Mucosa of descending colon (tissue), 3 donors: ENCODE measurements around the gene DSG2. TPM values are rescaled to one million over a fixed set of nuclear protein-coding genes. Genes with fewer than 3 reads are reported as not detected.

Experiments
- ATAC-seq: fragments of 200-7000 bp; cut with Tn5 transposase; one replicate; pipeline ENCODE4 v1.9.1; 2020; ENCODE audit warnings: mild to moderate bottlenecking, moderate library complexity
- DNase-seq, 3 donors: peaks; one replicate each; pipeline ENCODE4 v3.0.0-alpha.2; 2020
- H3K36me3 ChIP-seq: fragments of 200-600 bp; one replicate; pipeline ENCODE4 v1.8.0; 2021; ENCODE audit warnings: low read depth, mild to moderate bottlenecking
- H3K4me1 ChIP-seq: fragments of 200-600 bp; one replicate; pipeline ENCODE4 v1.8.0; 2021; ENCODE audit warnings: low read depth, mild to moderate bottlenecking
- H3K4me3 ChIP-seq: fragments of 200-600 bp; one replicate; pipeline ENCODE4 v1.8.0; 2021; ENCODE audit warnings: mild to moderate bottlenecking
- H3K9me3 ChIP-seq: fragments of 200-600 bp; one replicate; pipeline ENCODE4 v1.8.0; 2021; ENCODE audit warnings: mild to moderate bottlenecking
- intact Hi-C, 2 donors: fragments of 100-400 bp; cut with DNase I in 1 of 2; cut with micrococcal nuclease in 1 of 2; formaldehyde crosslinking; loops; one replicate each; pipeline versions ENCODE4 v1.11.0 to v1.11.1; 2022; cut with DNase I, micrococcal nuclease
- total RNA-seq, 3 donors: library from RNA; stranded (reverse); fragmentation: NEBNext Ultra II Directional in 2 of 3; extraction: Animal tissue kit (Norgen Biotek cat#: 25700) in 2 of 3; gene quantifications; one replicate each; pipeline versions ENCODE4 v1.2.1 to v1.2.4, GENCODE V29; 2021 to 2023
- TF ChIP-seq, protein P1 (sequence below): fragments of 200-600 bp; IDR thresholded peaks from one replicate; pipeline ENCODE4 v1.8.0; 2022; ENCODE audit warnings: antibody characterized with exemption, mild to moderate bottlenecking
- donor health status: DM: no; HTN: no; CAD: no; lungs with moderate emphysema.
- donor health status: DM: no; HTN: no; CAD: no.
- donor health status: DM: no; HTN: yes; CAD: no.

Gene DSG2
- total RNA-seq, 3 donors from 2014 or later: 131 to 341 (median 305) TPM

DNA sequence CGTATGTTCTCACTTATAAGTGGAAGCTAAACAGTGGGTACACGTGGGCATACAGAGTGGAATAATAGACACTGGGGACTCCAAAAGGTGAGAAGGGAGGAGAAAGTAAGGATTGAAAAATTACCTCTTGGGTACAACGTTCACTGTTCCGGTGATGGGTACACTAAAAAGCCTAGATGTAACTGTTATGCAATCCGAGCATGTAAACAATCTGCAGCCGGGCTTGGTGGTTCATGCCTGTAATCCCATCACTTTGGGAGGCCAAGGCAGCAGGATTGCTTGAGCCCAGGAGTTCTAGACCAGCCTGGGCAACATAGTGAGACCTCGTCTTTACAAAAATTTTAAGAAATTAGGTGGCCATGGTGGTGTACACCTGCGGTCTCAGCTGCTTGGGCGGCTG is 60.6 kb downstream of the DSG2 start:
- H3K9me3 ChIP-seq: no peaks in the 10 kb centered on the region
- no peaks in the 10 kb centered on the region for H3K4me1 ChIP-seq
- TF ChIP-seq, protein P1, sequence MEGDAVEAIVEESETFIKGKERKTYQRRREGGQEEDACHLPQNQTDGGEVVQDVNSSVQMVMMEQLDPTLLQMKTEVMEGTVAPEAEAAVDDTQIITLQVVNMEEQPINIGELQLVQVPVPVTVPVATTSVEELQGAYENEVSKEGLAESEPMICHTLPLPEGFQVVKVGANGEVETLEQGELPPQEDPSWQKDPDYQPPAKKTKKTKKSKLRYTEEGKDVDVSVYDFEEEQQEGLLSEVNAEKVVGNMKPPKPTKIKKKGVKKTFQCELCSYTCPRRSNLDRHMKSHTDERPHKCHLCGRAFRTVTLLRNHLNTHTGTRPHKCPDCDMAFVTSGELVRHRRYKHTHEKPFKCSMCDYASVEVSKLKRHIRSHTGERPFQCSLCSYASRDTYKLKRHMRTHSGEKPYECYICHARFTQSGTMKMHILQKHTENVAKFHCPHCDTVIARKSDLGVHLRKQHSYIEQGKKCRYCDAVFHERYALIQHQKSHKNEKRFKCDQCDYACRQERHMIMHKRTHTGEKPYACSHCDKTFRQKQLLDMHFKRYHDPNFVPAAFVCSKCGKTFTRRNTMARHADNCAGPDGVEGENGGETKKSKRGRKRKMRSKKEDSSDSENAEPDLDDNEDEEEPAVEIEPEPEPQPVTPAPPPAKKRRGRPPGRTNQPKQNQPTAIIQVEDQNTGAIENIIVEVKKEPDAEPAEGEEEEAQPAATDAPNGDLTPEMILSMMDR: no peak
- intact Hi-C loops: loop anchor here (5.0 to 10.0 kb wide), 3 partner anchors 164 to 416 kb away; no protein-coding TSS in a partner anchor
- ATAC-seq (no peak), DNase-seq (no peak)
- no peak overlapping the region for H3K4me3 ChIP-seq
- no peaks in the 10 kb centered on the region for H3K36me3 ChIP-seq

GRCh38 chr18:31562726-31563125 is 64.7 kb downstream of the DSG2 start:
- intact Hi-C loops: no loop called here
- peaks cover 13% of the 10 kb centered on the region for H3K4me1 ChIP-seq
- no peaks in the 10 kb centered on the region for H3K36me3 ChIP-seq
- ATAC-seq (no peak), DNase-seq (no peak)
- H3K9me3 ChIP-seq: no peaks in the 10 kb centered on the region
- H3K4me3 ChIP-seq: no peak overlapping the region
- TF ChIP-seq, protein P1: no peak

DNA sequence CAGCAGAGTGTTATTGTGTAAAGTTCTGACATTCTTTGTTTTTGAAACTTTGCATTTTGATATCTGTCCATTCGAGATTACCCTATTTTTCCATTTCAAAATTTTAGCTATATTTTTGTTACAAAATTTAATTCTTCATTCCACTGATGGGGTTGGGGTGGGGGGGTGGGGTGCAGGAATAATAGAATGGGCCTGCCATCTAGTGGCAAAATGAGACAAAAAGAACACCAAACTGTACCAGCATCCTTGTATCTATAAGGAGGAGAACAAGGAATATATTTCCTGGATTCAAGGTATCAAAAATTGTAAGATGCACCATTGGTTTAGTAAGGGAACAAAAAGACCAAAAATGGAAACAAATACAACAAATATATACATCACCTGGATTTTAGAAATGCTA is 65.8 kb downstream of the DSG2 start:
- Histone ChIP-seq H3K9me3 (no peaks in the 10 kb centered on the region), H3K4me3 (no peak overlapping the region), H3K36me3 (no peaks in the 10 kb centered on the region), H3K4me1 (peaks cover 13% of the 10 kb centered on the region)
- no peak for ATAC-seq
- intact Hi-C loops: no loop called here
- DNase-seq: no peak
- TF ChIP-seq, protein P1: no peak

DNA sequence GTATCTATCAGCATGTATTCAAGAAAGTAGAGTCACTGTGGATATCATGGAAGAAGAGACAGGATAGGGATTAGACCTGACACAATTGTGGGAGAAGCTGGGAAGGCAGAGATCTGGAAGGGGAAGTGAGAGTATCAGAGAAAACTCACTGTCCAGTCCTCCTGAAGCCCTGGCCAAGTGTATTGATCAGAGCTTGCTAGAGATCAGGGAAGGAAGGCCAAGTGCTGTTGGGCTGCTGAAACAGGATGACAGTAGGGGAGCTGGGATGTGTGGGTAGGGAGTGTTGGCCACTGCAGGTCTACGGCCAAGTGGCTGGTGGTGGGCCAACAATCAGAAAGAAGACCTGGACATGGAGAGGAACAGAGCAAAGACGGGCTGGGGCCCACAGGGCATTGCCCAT is 67.4 kb downstream of the DSG2 start:
- Histone ChIP-seq H3K4me3 (no peak overlapping the region), H3K36me3 (no peaks in the 10 kb centered on the region), H3K9me3 (no peaks in the 10 kb centered on the region), H3K4me1 (peaks cover 13% of the 10 kb centered on the region)
- no peak for DNase-seq
- no peak for ATAC-seq
- TF ChIP-seq, protein P1: no peak
- intact Hi-C loops: no loop called here

DNA sequence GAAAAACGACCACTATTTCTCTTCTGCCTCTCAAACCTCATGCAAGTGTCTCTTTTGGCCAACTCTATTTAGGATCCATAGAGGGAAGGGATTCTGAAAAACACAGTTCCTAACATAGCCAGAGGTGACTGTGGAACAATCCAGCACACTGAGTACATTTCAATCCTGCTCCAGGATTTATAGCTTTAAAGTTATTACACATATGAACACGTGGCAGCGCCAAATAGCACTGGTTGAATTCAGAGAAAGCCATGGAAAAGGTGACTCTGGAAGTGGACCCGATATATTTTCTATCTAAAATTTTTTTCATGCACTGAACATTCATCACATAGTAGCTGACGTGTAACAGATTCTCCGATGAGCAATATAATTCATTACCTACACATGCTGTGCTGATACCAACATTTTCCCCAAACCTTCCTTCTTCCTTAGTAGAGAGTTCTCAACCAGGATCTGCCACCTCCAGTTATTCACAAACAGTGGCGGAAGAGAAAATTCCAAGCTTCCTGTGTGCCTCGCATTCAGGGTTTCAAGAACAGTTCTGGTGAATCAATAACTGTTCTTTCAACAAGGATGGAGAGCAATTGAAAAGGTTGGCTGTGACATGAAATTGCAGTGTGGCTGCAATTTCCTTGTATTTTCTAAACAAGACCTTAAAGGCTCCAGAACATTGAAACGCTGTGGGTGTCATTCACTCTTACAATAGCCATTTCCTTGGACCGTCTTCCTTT is 68.0 kb downstream of the DSG2 start:
- no peaks in the 10 kb centered on the region for H3K36me3 ChIP-seq
- peak; percentile 82 for ATAC-seq
- intact Hi-C loops: no loop called here

More for the DNA sequence above, 68.0 kb downstream of the DSG2 start:
- H3K4me3 ChIP-seq: no peak overlapping the region
- H3K9me3 ChIP-seq: no peaks in the 10 kb centered on the region
- peak in 1 of 3 donors; percentile 42 for DNase-seq
- H3K4me1 ChIP-seq: peaks cover 13% of the 10 kb centered on the region
- TF ChIP-seq, protein P1: no peak
